Spleen (tissue), 11 donors: ENCODE results near the gene SLC1A1. TPM values are rescaled to one million over a fixed set of nuclear protein-coding genes. Genes with fewer than 3 reads are reported as not detected.

Experiments used
- DNase-seq: peaks from one replicate; pipeline ENCODE4 v3.0.0-alpha.2; 2020
- H3K27ac ChIP-seq, 8 donors: fragments of 200-600 bp; sonication (generic) in 7 of 8; 1 replicate in 4 of 8; 2 replicates in 4 of 8; pipeline versions ENCODE4 v1.5.0 to v1.8.0; 2016 to 2021; ENCODE audit warnings: inconsistent platforms in 4 of 8, mild to moderate bottlenecking in 4 of 8, moderate library complexity in 1 of 8
- H3K27me3 ChIP-seq, 7 donors: fragments of 200-600 bp; sonication (generic) in 6 of 7; replicated peaks in 1 of 7; 1 replicate in 4 of 7; 2 replicates in 3 of 7; pipeline versions ENCODE4 v1.5.0 to v1.8.0; 2016 to 2021; ENCODE audit warnings: inconsistent platforms in 3 of 7, mild to moderate bottlenecking in 1 of 7
- H3K36me3 ChIP-seq, 6 donors: fragments of 200-600 bp; sonication (generic) in 5 of 6; 1 replicate in 4 of 6; 2 replicates in 2 of 6; pipeline versions ENCODE4 v1.5.0 to v1.8.0; 2016 to 2021; ENCODE audit warnings: inconsistent platforms in 2 of 6
- H3K4me1 ChIP-seq, 6 donors: fragments of 200-600 bp; sonication (generic) in 5 of 6; 1 replicate in 3 of 6; 2 replicates in 3 of 6; pipeline versions ENCODE4 v1.5.0 to v1.8.0; 2016 to 2021; ENCODE audit warnings: inconsistent platforms in 3 of 6
- H3K4me3 ChIP-seq, 8 donors: fragments of 200-600 bp; sonication (generic) in 7 of 8; 1 replicate in 4 of 8; 2 replicates in 4 of 8; pipeline versions ENCODE4 v1.5.0 to v1.8.0; 2016 to 2021; ENCODE audit warnings: inconsistent platforms in 4 of 8, mild to moderate bottlenecking in 4 of 8, moderate library complexity in 2 of 8
- H3K9me3 ChIP-seq, 8 donors: fragments of 200-600 bp; sonication (generic) in 7 of 8; 1 replicate in 4 of 8; 2 replicates in 4 of 8; pipeline versions ENCODE4 v1.5.0 to v1.8.0; 2016 to 2021; ENCODE audit warnings: inconsistent platforms in 4 of 8
- POLR2A ChIP-seq, 3 donors: fragments of 450-650 bp; IDR thresholded peaks; one replicate each; pipeline ENCODE4 v1.5.1; 2017; ENCODE audit warnings: antibody characterized with exemption in 3 of 3, mild to moderate bottlenecking in 1 of 3
- POLR2AphosphoS5 ChIP-seq, 3 donors: sonication (generic); formaldehyde crosslinking; IDR thresholded peaks; one replicate each; pipeline ENCODE4 v1.5.1; 2017; ENCODE audit warnings: antibody characterized with exemption in 3 of 3
- WGBS, 5 donors: extraction: QIAGEN DNeasy Blood & Tissue Kit in 3 of 5; methylation state at CpG; one replicate each; pipeline versions ENCODE4 v1.1.5 to v1.1.7; 2013 to 2018; 5-methylcytosine and 5-hydroxymethylcytosine counted together
- intact Hi-C: fragments of 100-400 bp; cut with DNase I; formaldehyde crosslinking; loops from one replicate; pipeline ENCODE4 v1.15.0; 2023; ENCODE audit warnings: low total_unique reads
- polyA plus RNA-seq, 3 donors: library from polyadenylated mRNA; stranded (reverse); fragments of 200-250 nt; gene quantifications; one replicate each; pipeline ENCODE4 v1.2.1, GENCODE V29; 2013
- total RNA-seq, 7 donors: library from RNA; depleted of rRNA in 3 of 7; stranded (reverse); fragments of >200 nt in 3 of 7; fragmentation: NEBNext Ultra II Directional in 4 of 7; extraction: Animal tissue kit (Norgen Biotek cat#: 25700) in 4 of 7; gene quantifications; one replicate each; pipeline versions ENCODE4 v1.1.0 to v1.2.1, GENCODE V29; 2016 to 2021
- TF ChIP-seq, protein P1 (sequence below), 11 experiments: fragments of 200-600 bp in 7 of 11; fragments of 450-650 bp in 4 of 11; sonication (generic) in 4 of 11; IDR thresholded peaks in 8 of 11; conservative IDR thresholded peaks in 3 of 11; 1 replicate in 7 of 11; 2 replicates in 4 of 11; pipeline versions ENCODE4 v1.4.0 to v1.8.0; 2016 to 2021; ENCODE audit warnings: antibody characterized with exemption in 11 of 11, inconsistent platforms in 4 of 11, mild to moderate bottlenecking in 1 of 11
- donor health status: healthy with polysubstance abuse.
- donor health status: DM: no; HTN: no; CAD: no; lungs with moderate emphysema.
- donor health status: DM: no; HTN: no; CAD: no.
- donor health status: Bipolar disorder and iron deficiency.
- donor health status: healthy.
- donor health status: DM: no; HTN: no; CAD: no.
- donor health status: DM: yes; HTN: yes; CAD: no.

Gene SLC1A1
- total and polyA plus RNA-seq, 10 donors = 0.11 to 0.79 (median 0.28) TPM; not detected in 2

DNA sequence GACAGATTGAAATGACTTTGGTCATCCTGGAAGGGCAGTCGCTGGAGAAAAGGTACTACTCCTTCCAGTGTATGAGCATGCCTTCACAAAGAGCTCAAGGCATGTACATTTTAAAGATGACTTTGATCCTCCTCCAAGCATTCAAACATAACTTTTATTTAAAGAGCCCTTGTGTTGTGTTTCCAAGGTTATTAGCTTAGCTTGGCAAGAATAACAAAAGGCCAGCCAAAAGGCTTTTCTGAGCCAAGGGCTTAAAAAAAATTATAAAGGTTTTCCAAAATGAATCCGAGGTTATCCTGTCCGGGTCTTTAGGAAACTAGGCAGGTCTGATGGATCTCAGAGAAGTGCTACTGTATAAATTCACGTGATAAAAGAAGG lies 100.8 kb downstream of the SLC1A1 start:
- intact Hi-C loops = no loop called here
- H3K4me3 ChIP-seq = no peak overlapping the region
- DNase-seq = no peak
- H3K27me3 ChIP-seq = no peaks in the 10 kb centered on the region
- peaks cover 0 to 2% (median 0%) of the 10 kb centered on the region in 6 donors for H3K4me1 ChIP-seq
- H3K27ac ChIP-seq = no peak overlapping the region
- H3K36me3 ChIP-seq = no peaks in the 10 kb centered on the region
- WGBS, 5 donors = 52 to 77% (median 71%) methylated on average over 4 of the region's 4 CpGs
- TF ChIP-seq POLR2A (IDR thresholded peaks at IDR 0.05) (no peak), POLR2AphosphoS5 (IDR thresholded peaks at IDR 0.05) (no peak)
- TF ChIP-seq, protein P1, sequence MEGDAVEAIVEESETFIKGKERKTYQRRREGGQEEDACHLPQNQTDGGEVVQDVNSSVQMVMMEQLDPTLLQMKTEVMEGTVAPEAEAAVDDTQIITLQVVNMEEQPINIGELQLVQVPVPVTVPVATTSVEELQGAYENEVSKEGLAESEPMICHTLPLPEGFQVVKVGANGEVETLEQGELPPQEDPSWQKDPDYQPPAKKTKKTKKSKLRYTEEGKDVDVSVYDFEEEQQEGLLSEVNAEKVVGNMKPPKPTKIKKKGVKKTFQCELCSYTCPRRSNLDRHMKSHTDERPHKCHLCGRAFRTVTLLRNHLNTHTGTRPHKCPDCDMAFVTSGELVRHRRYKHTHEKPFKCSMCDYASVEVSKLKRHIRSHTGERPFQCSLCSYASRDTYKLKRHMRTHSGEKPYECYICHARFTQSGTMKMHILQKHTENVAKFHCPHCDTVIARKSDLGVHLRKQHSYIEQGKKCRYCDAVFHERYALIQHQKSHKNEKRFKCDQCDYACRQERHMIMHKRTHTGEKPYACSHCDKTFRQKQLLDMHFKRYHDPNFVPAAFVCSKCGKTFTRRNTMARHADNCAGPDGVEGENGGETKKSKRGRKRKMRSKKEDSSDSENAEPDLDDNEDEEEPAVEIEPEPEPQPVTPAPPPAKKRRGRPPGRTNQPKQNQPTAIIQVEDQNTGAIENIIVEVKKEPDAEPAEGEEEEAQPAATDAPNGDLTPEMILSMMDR (IDR thresholded peaks at IDR 0.05 in 8 of 11, conservative IDR thresholded peaks at IDR 0.05 in 3 of 11) = no peak
- H3K9me3 ChIP-seq = no peaks in the 10 kb centered on the region

DNA sequence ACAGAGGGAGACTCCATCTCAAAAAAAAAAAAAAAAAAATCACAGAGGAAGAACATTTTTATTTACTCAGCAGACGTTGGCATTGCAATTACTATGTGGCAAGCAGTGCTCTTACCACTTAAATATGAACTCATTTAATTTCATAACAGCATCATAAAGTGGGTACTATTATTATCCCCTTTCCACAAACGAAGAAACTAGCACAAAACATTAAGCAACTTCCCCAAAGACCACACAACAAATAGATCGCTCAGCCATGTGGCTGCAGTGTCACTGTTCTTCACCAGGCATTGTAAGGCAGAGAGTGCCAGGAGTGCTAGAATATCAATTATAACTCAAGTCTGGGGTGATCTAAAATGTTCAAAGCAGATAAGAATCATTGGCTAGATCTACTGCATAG lies 102.0 kb downstream of the SLC1A1 start:
- 43 to 72% (median 53%) methylated on average over 3 of the region's 3 CpGs for WGBS, 5 donors
- no peaks in the 10 kb centered on the region for H3K27me3 ChIP-seq

DNA sequence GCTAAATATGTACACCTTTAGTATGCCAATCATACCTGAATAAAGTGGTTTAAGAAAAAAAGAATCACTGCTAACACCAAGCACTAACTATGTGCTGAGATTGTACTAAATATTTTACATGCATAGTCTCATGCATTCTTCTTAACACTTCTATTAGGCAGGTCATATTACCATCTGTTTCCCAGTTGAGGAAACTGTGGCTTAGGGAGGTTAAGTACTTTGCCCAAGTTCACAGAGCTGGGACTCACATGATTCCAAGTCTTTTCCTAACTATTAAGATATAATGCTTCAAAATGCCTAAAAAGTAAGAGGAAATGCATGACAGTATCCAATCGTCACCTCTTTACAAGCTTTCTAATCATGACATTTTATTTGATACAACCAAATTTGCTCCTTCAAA lies 102.6 kb downstream of the SLC1A1 start:
- TF ChIP-seq, protein P1 (IDR thresholded peaks at IDR 0.05 in 8 of 11, conservative IDR thresholded peaks at IDR 0.05 in 3 of 11) = no peak
- TF ChIP-seq POLR2AphosphoS5 (IDR thresholded peaks at IDR 0.05) = no peak
- TF ChIP-seq POLR2A (IDR thresholded peaks at IDR 0.05) = no peak
- intact Hi-C loops = no loop called here
- Histone ChIP-seq H3K27me3 (no peaks in the 10 kb centered on the region), H3K36me3 (no peaks in the 10 kb centered on the region), H3K27ac (no peak overlapping the region), H3K9me3 (no peaks in the 10 kb centered on the region), H3K4me1 (peaks cover 0 to 11% (median 8%) of the 10 kb centered on the region in 6 donors), H3K4me3 (no peak overlapping the region)
- DNase-seq = no peak
- 52 to 67% (median 56%) methylated on average over 1 of the region's 1 CpG for WGBS, 5 donors

More for the DNA sequence above, 102.0 kb downstream of the SLC1A1 start:
- no peak overlapping the region for H3K4me3 ChIP-seq
- TF ChIP-seq, protein P1 (IDR thresholded peaks at IDR 0.05 in 8 of 11, conservative IDR thresholded peaks at IDR 0.05 in 3 of 11) = no peak
- TF ChIP-seq POLR2AphosphoS5 (IDR thresholded peaks at IDR 0.05) (no peak), POLR2A (IDR thresholded peaks at IDR 0.05) (no peak)
- no peaks in the 10 kb centered on the region for H3K9me3 ChIP-seq
- H3K36me3 ChIP-seq = no peaks in the 10 kb centered on the region
- H3K27ac ChIP-seq = no peak overlapping the region
- H3K4me1 ChIP-seq = peaks cover 0 to 11% (median 8%) of the 10 kb centered on the region in 6 donors
- intact Hi-C loops = no loop called here
- DNase-seq = no peak

DNA sequence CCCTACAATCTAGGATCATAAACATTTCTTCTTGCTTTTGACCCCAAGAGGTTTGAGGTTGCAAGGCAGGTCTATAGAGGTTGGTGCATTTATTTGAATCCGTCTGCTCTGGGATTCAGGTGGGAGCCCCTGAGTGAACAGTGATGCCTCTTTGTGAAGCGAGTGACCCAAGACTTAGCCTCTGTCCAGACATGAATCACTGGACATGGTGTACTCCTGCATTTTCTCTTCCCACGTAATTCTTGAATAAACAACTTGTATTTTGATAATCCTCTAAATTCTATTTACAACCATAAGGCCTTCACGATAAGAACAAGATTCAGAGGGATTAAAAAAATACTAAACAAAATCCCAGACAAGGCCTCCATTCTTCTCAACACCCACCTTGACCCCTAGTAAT lies 104.3 kb downstream of the SLC1A1 start:
- H3K36me3 ChIP-seq = no peaks in the 10 kb centered on the region
- H3K4me1 ChIP-seq = peaks cover 0 to 11% (median 8%) of the 10 kb centered on the region in 6 donors
- no peak for TF ChIP-seq POLR2A (IDR thresholded peaks at IDR 0.05)
- no peak for TF ChIP-seq POLR2AphosphoS5 (IDR thresholded peaks at IDR 0.05)
- TF ChIP-seq, protein P1 (IDR thresholded peaks at IDR 0.05 in 8 of 11, conservative IDR thresholded peaks at IDR 0.05 in 3 of 11) = no peak
- H3K9me3 ChIP-seq = peaks cover 0 to 2% (median 0%) of the 10 kb centered on the region in 8 donors
- intact Hi-C loops = no loop called here
- H3K4me3 ChIP-seq = no peak overlapping the region
- H3K27ac ChIP-seq = no peak overlapping the region
- WGBS, 5 donors = 90 to 98% (median 93%) methylated on average over 4 of the region's 4 CpGs
- no peaks in the 10 kb centered on the region for H3K27me3 ChIP-seq
- DNase-seq = no peak
